H9 (cell line): ENCODE data around the gene ASPHD1. TPM values are rescaled to one million over a fixed set of nuclear protein-coding genes. Genes with fewer than 3 reads are reported as not detected.
A peak's percentile ranks its signal among the peaks of the same experiment; 100 is the strongest.

Source experiments
- DNase-seq: peaks from one replicate; pipeline ENCODE4 v3.0.0-alpha.2; 2017
- H2AFZ ChIP-seq: one replicate; pipeline ENCODE4 v1.6.1; 2013; ENCODE audit warnings: mild to moderate bottlenecking, low read length, control low read depth, moderate library complexity
- H2AK5ac ChIP-seq: 2 replicates; pipeline ENCODE4 v1.6.1; 2013; ENCODE audit warnings: low read length, control low read depth, mixed read lengths; ENCODE audit not compliant: insufficient read length
- H2BK120ac ChIP-seq: one replicate; pipeline ENCODE4 v1.6.1; 2013; ENCODE audit warnings: low read depth, mild to moderate bottlenecking, low read length, control low read depth, inconsistent platforms; ENCODE audit not compliant: poor library complexity, severe bottlenecking
- H2BK12ac ChIP-seq: 2 replicates; pipeline ENCODE4 v1.6.1; 2013; ENCODE audit warnings: low read length, control low read depth, mixed read lengths, low read depth; ENCODE audit not compliant: insufficient read length
- H2BK15ac ChIP-seq: 2 replicates; pipeline ENCODE4 v1.6.1; 2013; ENCODE audit warnings: low read depth, low read length, control low read depth
- H2BK20ac ChIP-seq: one replicate; pipeline ENCODE4 v1.6.1; 2013; ENCODE audit warnings: low read depth, mild to moderate bottlenecking, low read length, control low read depth, inconsistent platforms; ENCODE audit not compliant: poor library complexity, severe bottlenecking
- H2BK5ac ChIP-seq: 2 replicates; pipeline ENCODE4 v1.6.1; 2013; ENCODE audit warnings: low read length, control low read depth, mixed read lengths; ENCODE audit not compliant: insufficient read length
- H3K14ac ChIP-seq: 2 replicates; pipeline ENCODE4 v1.6.1; 2013; ENCODE audit warnings: low read length, control low read depth; ENCODE audit not compliant: insufficient read depth
- H3K18ac ChIP-seq: 2 replicates; pipeline ENCODE4 v1.6.1; 2013; ENCODE audit warnings: low read depth, mild to moderate bottlenecking, mixed read lengths, low read length, control low read depth; ENCODE audit not compliant: insufficient read length
- H3K23ac ChIP-seq: 2 replicates; pipeline ENCODE4 v1.6.1; 2013; ENCODE audit warnings: low read length, control low read depth, mixed read lengths, low read depth; ENCODE audit not compliant: insufficient read length
- H3K23me2 ChIP-seq: 2 replicates; pipeline ENCODE4 v1.6.1; 2013; ENCODE audit warnings: low read depth, mild to moderate bottlenecking, mixed read lengths, low read length, control low read depth; ENCODE audit not compliant: insufficient read length, poor library complexity, severe bottlenecking
- H3K27ac ChIP-seq: 2 replicates; pipeline ENCODE4 v1.5.1; 2013; ENCODE audit warnings: low read length, control low read depth, mixed read lengths, low read depth; ENCODE audit not compliant: insufficient read length
- H3K27me3 ChIP-seq: 2 replicates; pipeline ENCODE4 v1.6.1; 2013; ENCODE audit warnings: low read length, control low read depth, inconsistent platforms; ENCODE audit not compliant: insufficient read depth
- H3K4ac ChIP-seq: 2 replicates; pipeline ENCODE4 v1.6.1; 2013; ENCODE audit warnings: low read depth, mild to moderate bottlenecking, control low read depth, inconsistent platforms, low read length, moderate library complexity
- H3K4me1 ChIP-seq: 2 replicates; pipeline ENCODE4 v1.6.1; 2013; ENCODE audit warnings: low read length, control low read depth, inconsistent platforms; ENCODE audit not compliant: insufficient read depth
- H3K4me2 ChIP-seq: 2 replicates; pipeline ENCODE4 v1.6.1; 2013; ENCODE audit warnings: low read length, control low read depth, mixed read lengths; ENCODE audit not compliant: insufficient read length, insufficient read depth
- H3K56ac ChIP-seq: 2 replicates; pipeline ENCODE4 v1.6.1; 2013; ENCODE audit warnings: low read depth, mild to moderate bottlenecking, mixed read lengths, low read length, control low read depth; ENCODE audit not compliant: insufficient read length
- H3K79me1 ChIP-seq: 2 replicates; pipeline ENCODE4 v1.6.1; 2013; ENCODE audit warnings: low read depth, mild to moderate bottlenecking, moderate library complexity, low read length, control low read depth, inconsistent platforms; ENCODE audit not compliant: insufficient read depth, poor library complexity, severe bottlenecking
- H3K79me2 ChIP-seq: 2 replicates; pipeline ENCODE4 v1.6.1; 2013; ENCODE audit warnings: low read length, control low read depth, inconsistent platforms; ENCODE audit not compliant: insufficient read depth
- H3K9ac ChIP-seq: 2 replicates; pipeline ENCODE4 v1.6.1; 2013; ENCODE audit warnings: low read length, control low read depth, mixed read lengths; ENCODE audit not compliant: insufficient read length; ENCODE audit errors: extremely low read depth
- H3K9me3 ChIP-seq: one replicate; pipeline ENCODE4 v1.6.1; 2013; ENCODE audit warnings: low read depth, low read length, inconsistent platforms; ENCODE audit not compliant: control insufficient read depth
- H3T11ph ChIP-seq: one replicate; pipeline ENCODE4 v1.6.1; 2013; ENCODE audit warnings: mild to moderate bottlenecking, low read length, control low read depth, inconsistent platforms
- H4K20me1 ChIP-seq: one replicate; pipeline ENCODE4 v1.6.1; 2013; ENCODE audit not compliant: control insufficient read depth, insufficient read length, insufficient read depth
- H4K5ac ChIP-seq: 2 replicates; pipeline ENCODE4 v1.6.1; 2013; ENCODE audit warnings: low read depth, mild to moderate bottlenecking, mixed read lengths, low read length, control low read depth; ENCODE audit not compliant: insufficient read length
- H4K8ac ChIP-seq: replicated peaks from 2 replicates; pipeline ENCODE4 v1.6.1; 2013; ENCODE audit warnings: low read length, control low read depth, mixed read lengths, low read depth; ENCODE audit not compliant: insufficient read length
- H4K91ac ChIP-seq: 2 replicates; pipeline ENCODE4 v1.6.1; 2013; ENCODE audit warnings: low read depth, mild to moderate bottlenecking, moderate library complexity, mixed read lengths, low read length, control low read depth; ENCODE audit not compliant: insufficient read length
- H3K27ac Mint-ChIP-seq, 3 experiments: 2 replicates in 2 of 3; 3 replicates in 1 of 3; pipeline ENCODE4 v1.8.0; 2020 to 2021; ENCODE audit warnings: mixed read lengths in 3 of 3, mild to moderate bottlenecking in 1 of 3, moderate library complexity in 1 of 3
- H3K27me3 Mint-ChIP-seq: 2 replicates; pipeline ENCODE4 v1.8.0; 2021; ENCODE audit warnings: low read depth, mild to moderate bottlenecking, moderate library complexity, mixed read lengths
- H3K36me3 Mint-ChIP-seq, 3 experiments: 2 replicates in 2 of 3; 3 replicates in 1 of 3; pipeline ENCODE4 v1.8.0; 2020 to 2021; ENCODE audit warnings: low read depth in 3 of 3, mixed read lengths in 3 of 3; ENCODE audit not compliant: insufficient read depth in 1 of 3
- H3K4me1 Mint-ChIP-seq, 2 experiments: 2 replicates each; pipeline ENCODE4 v1.8.0; 2020; ENCODE audit warnings: mixed read lengths in 2 of 2
- H3K4me3 Mint-ChIP-seq, 2 experiments: 2 replicates in 1 of 2; 3 replicates in 1 of 2; pipeline ENCODE4 v1.8.0; 2020 to 2021; ENCODE audit warnings: mild to moderate bottlenecking in 2 of 2, mixed read lengths in 2 of 2, moderate library complexity in 1 of 2
- H3K9me3 Mint-ChIP-seq, 2 experiments: 2 replicates in 1 of 2; 3 replicates in 1 of 2; pipeline ENCODE4 v1.8.0; 2020; ENCODE audit warnings: mild to moderate bottlenecking in 2 of 2, mixed read lengths in 2 of 2, moderate library complexity in 1 of 2
- CTCF ChIP-seq: fragments of 200-600 bp; sonication (generic); conservative IDR thresholded peaks from 3 replicates; pipeline ENCODE4 v1.8.0; 2021; ENCODE audit warnings: antibody characterized with exemption, mild to moderate bottlenecking
- WGBS: extraction: QIAGEN DNeasy Blood & Tissue Kit; methylation state at CpG from one replicate; pipeline ENCODE4 v1.1.7; 2013; ENCODE audit warnings: missing lambda C conversion rate, low lambda C conversion rate, mixed read lengths; ENCODE audit not compliant: insufficient read length; ENCODE audit errors: extremely low coverage; 5-methylcytosine and 5-hydroxymethylcytosine counted together
- total RNA-seq: library from RNA; stranded (reverse); gene quantifications from 2 replicates; pipeline ENCODE4 v1.2.1, GENCODE V29; 2021

Gene ASPHD1
- total RNA-seq, 1 experiment from 2014 or later = 16.7 TPM

- no peak overlapping the region for H2BK20ac ChIP-seq
- H3K79me1 ChIP-seq = no peaks in the 10 kb centered on the region
- no peak overlapping the region for H2BK5ac ChIP-seq
- H3K9ac ChIP-seq = no peak overlapping the region
- H2BK15ac ChIP-seq = no peak overlapping the region
- peak overlapping the region; percentile 72 to 87 for H3K4me3 Mint-ChIP-seq
- no peak overlapping the region for H3K18ac ChIP-seq
- no peak overlapping the region for H2BK12ac ChIP-seq
- H3K9me3 Mint-ChIP-seq = no peaks in the 10 kb centered on the region; a peak in 1 of 5 replicates
- no peak overlapping the region for H3K14ac ChIP-seq
- H3K79me2 ChIP-seq = no peaks in the 10 kb centered on the region
- H3K4me2 ChIP-seq = peak overlapping the region; percentile 92
- no peaks in the 10 kb centered on the region for H3K4me1 ChIP-seq
- no peak for TF ChIP-seq CTCF
- H3T11ph ChIP-seq = no peak overlapping the region
- no peak overlapping the region for H3K4ac ChIP-seq
- H3K27ac Mint-ChIP-seq = peak overlapping the region in 2 of 3 experiments; percentile 20 to 70; a peak in 1 of 7 replicates
- H3K9me3 ChIP-seq = no peaks in the 10 kb centered on the region
- no peak overlapping the region for H4K91ac ChIP-seq
- H2AK5ac ChIP-seq = no peak overlapping the region
- no peak overlapping the region for H2BK120ac ChIP-seq
- H3K23ac ChIP-seq = no peak overlapping the region
- no peaks in the 10 kb centered on the region for H3K27me3 ChIP-seq
- H3K27ac ChIP-seq = no peak overlapping the region
- H4K5ac ChIP-seq = no peak overlapping the region
- H3K56ac ChIP-seq = no peak overlapping the region
- WGBS = no CpG with 5 or more reads among the region's 45 CpGs
- H4K20me1 ChIP-seq = no peaks in the 10 kb centered on the region
- DNase-seq = no peak
- H4K8ac ChIP-seq = no peak overlapping the region
- peaks cover 5% of the 10 kb centered on the region for H3K27me3 Mint-ChIP-seq
- H2AFZ ChIP-seq = no peak overlapping the region
- peaks cover 10% of the 10 kb centered on the region for H3K23me2 ChIP-seq
- peaks cover 13 to 14% of the 10 kb centered on the region in 2 experiments for H3K4me1 Mint-ChIP-seq
- peaks cover 2 to 19% (median 15%) of the 10 kb centered on the region in 3 experiments; a peak in 6 of 7 replicates for H3K36me3 Mint-ChIP-seq
These were observed 23.6 kb upstream of the ASPHD1 start for GRCh38 chr16:29876594-29877249.
